CD14-positive monocyte (primary cell): ENCODE measurements around the gene COL27A1. TPM values are rescaled to one million over a fixed set of nuclear protein-coding genes. Genes with fewer than 3 reads are reported as not detected.
A peak's percentile ranks its signal among the peaks of the same experiment; 100 is the strongest.

ENCODE experiments used
- DNase-seq, 3 donors: peaks; one replicate each; pipeline ENCODE4 v3.0.0-alpha.2; 2011 to 2022
- H2AFZ ChIP-seq: 2 replicates; pipeline ENCODE4 v1.6.0; 2012; ENCODE audit warnings: mild to moderate bottlenecking, low read depth, low read length, inconsistent platforms; ENCODE audit not compliant: insufficient read depth, poor library complexity, severe bottlenecking
- H3K27ac ChIP-seq, 2 donors: 1 replicate in 1 of 2; 2 replicates in 1 of 2; pipeline ENCODE4 v1.5.1; 2012 to 2013; ENCODE audit warnings: low read length in 2 of 2, control low read depth in 1 of 2, inconsistent platforms in 1 of 2, low read depth in 1 of 2, mild to moderate bottlenecking in 1 of 2
- H3K27me3 ChIP-seq, 2 donors: one replicate each; pipeline versions ENCODE4 v1.6.0 to v1.6.1; 2011 to 2013; ENCODE audit warnings: low read length in 2 of 2; ENCODE audit not compliant: control insufficient read depth in 2 of 2, insufficient read depth in 2 of 2
- H3K36me3 ChIP-seq, 2 donors: replicated peaks in 1 of 2; 1 replicate in 1 of 2; 2 replicates in 1 of 2; pipeline versions ENCODE4 v1.5.1 to v1.6.1; 2012 to 2013; ENCODE audit warnings: low read length in 2 of 2, control low read depth in 1 of 2, inconsistent platforms in 1 of 2, mild to moderate bottlenecking in 1 of 2; ENCODE audit not compliant: insufficient read depth in 2 of 2, control insufficient read depth in 1 of 2
- H3K4me1 ChIP-seq, 2 donors: 1 replicate in 1 of 2; 2 replicates in 1 of 2; pipeline versions ENCODE4 v1.5.1 to v1.6.1; 2012 to 2013; ENCODE audit warnings: low read length in 2 of 2, control low read depth in 1 of 2, inconsistent platforms in 1 of 2, mild to moderate bottlenecking in 1 of 2, moderate library complexity in 1 of 2; ENCODE audit not compliant: insufficient read depth in 2 of 2, control insufficient read depth in 1 of 2
- H3K4me2 ChIP-seq: replicated peaks from 2 replicates; pipeline ENCODE3; 2012; ENCODE audit warnings: low read length, moderate library complexity, mild to moderate bottlenecking; ENCODE audit not compliant: poor library complexity, severe bottlenecking; ENCODE audit errors: extremely low read depth
- H3K4me3 ChIP-seq, 3 experiments: fragments of 200-600 bp in 1 of 3; sonication (generic) in 1 of 3; replicated peaks in 1 of 3; 1 replicate in 2 of 3; 2 replicates in 1 of 3; pipeline ENCODE4 v1.5.1; 2011 to 2013; ENCODE audit warnings: low read length in 3 of 3, mild to moderate bottlenecking in 3 of 3, control low read depth in 2 of 3, low read depth in 2 of 3, inconsistent platforms in 1 of 3, moderate library complexity in 1 of 3
- H3K79me2 ChIP-seq: 2 replicates; pipeline ENCODE4 v1.6.0; 2012; ENCODE audit warnings: mild to moderate bottlenecking, control low read depth, inconsistent platforms, low read length, moderate library complexity; ENCODE audit not compliant: insufficient read depth
- H3K9ac ChIP-seq: 2 replicates; pipeline ENCODE4 v1.6.0; 2017; ENCODE audit warnings: low read length, mild to moderate bottlenecking; ENCODE audit not compliant: insufficient read depth, poor library complexity, severe bottlenecking
- H3K9me3 ChIP-seq, 2 donors: replicated peaks in 1 of 2; 1 replicate in 1 of 2; 2 replicates in 1 of 2; pipeline versions ENCODE4 v1.5.1 to v1.6.1; 2012 to 2013; ENCODE audit warnings: low read length in 2 of 2, control low read depth in 1 of 2; ENCODE audit not compliant: control insufficient read depth in 1 of 2, insufficient read depth in 1 of 2
- H4K20me1 ChIP-seq: 2 replicates; pipeline ENCODE4 v1.6.0; 2012; ENCODE audit warnings: mild to moderate bottlenecking, low read length, control low read depth, moderate library complexity; ENCODE audit not compliant: insufficient read depth
- H3K27ac Mint-ChIP-seq, 7 donors: one replicate each; pipeline ENCODE4 v1.8.0; 2020; ENCODE audit warnings: mild to moderate bottlenecking in 7 of 7, mixed read lengths in 7 of 7, moderate library complexity in 6 of 7, inconsistent platforms in 2 of 7
- H3K27me3 Mint-ChIP-seq, 3 donors: one replicate each; pipeline ENCODE4 v1.8.0; 2021 to 2022; ENCODE audit warnings: low read depth in 3 of 3, mild to moderate bottlenecking in 3 of 3, mixed read lengths in 3 of 3, moderate library complexity in 3 of 3, inconsistent platforms in 1 of 3
- H3K36me3 Mint-ChIP-seq, 2 donors: one replicate each; pipeline ENCODE4 v1.8.0; 2020; ENCODE audit warnings: mixed read lengths in 2 of 2, inconsistent platforms in 1 of 2, mild to moderate bottlenecking in 1 of 2
- H3K4me1 Mint-ChIP-seq: one replicate; pipeline ENCODE4 v1.8.0; 2020; ENCODE audit warnings: mild to moderate bottlenecking, mixed read lengths
- H3K4me3 Mint-ChIP-seq, 2 donors: one replicate each; pipeline ENCODE4 v1.8.0; 2020; ENCODE audit warnings: mild to moderate bottlenecking in 2 of 2, mixed read lengths in 2 of 2, moderate library complexity in 1 of 2
- H3K9me3 Mint-ChIP-seq, 7 donors: one replicate each; pipeline ENCODE4 v1.8.0; 2020 to 2022; ENCODE audit warnings: mixed read lengths in 7 of 7, mild to moderate bottlenecking in 6 of 7, moderate library complexity in 6 of 7, inconsistent platforms in 2 of 7
- WGBS: methylation state at CpG from one replicate; pipeline ENCODE4 v1.1.5; 2013; ENCODE audit warnings: missing lambda C conversion rate; ENCODE audit not compliant: insufficient coverage; 5-methylcytosine and 5-hydroxymethylcytosine counted together
- intact Hi-C, 2 donors: fragments of 100-400 bp; cut with micrococcal nuclease; formaldehyde crosslinking; loops; one replicate each; pipeline versions ENCODE4 v1.15.0 to v1.15.1; 2023
- polyA plus RNA-seq, 3 donors: library from polyadenylated mRNA; depleted of rRNA in 1 of 3; unstranded in 2 of 3; stranded (reverse) in 1 of 3; fragments of 300-500 nt in 2 of 3; fragments of >200 nt in 1 of 3; fragmentation: Illumina TruSeq in 2 of 3; gene quantifications; 1 replicate in 2 of 3; 2 replicates in 1 of 3; pipeline ENCODE4 v1.2.3, GENCODE V29; 2012 to 2021
- TF ChIP-seq, protein P1 (sequence below): fragments of 200-600 bp; IDR thresholded peaks from one replicate; pipeline ENCODE4 v1.8.0; 2022; ENCODE audit warnings: antibody characterized with exemption, mild to moderate bottlenecking

The COL27A1 gene
- polyA plus RNA-seq, 3 donors, result 0.03 TPM; not detected in 2

DNA sequence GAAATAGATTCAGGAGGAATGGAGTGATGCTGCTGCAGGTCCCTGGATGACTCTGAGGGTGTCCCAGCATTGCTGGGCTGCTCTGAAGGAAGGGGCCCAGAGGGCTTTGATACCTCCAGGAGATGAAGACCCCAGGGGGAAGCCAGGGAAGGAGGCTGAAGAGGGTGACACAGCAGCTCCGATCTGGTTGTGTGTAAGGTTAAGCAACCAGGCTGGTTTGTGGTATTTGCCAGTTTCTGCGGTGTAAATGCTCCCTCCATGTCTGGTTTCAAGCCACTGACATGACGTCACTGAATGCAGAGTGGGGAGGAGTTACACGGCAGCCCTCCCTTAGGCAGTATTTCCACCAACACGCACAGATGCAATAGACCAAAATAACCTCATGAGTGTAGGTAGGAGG, 127.6 kb downstream of the COL27A1 start:
- Mint-ChIP-seq H3K36me3 (no peaks in the 10 kb centered on the region), H3K27me3 (peaks cover 8 to 10% (median 9%) of the 10 kb centered on the region in 3 donors), H3K4me1 (peaks cover 5% of the 10 kb centered on the region), H3K4me3 (no peak overlapping the region), H3K9me3 (peaks cover 0 to 5% (median 0%) of the 10 kb centered on the region in 7 donors), H3K27ac (no peak overlapping the region)
- Histone ChIP-seq H3K36me3 (no peaks in the 10 kb centered on the region), H3K4me3 (no peak overlapping the region), H4K20me1 (no peaks in the 10 kb centered on the region), H3K27me3 (no peaks in the 10 kb centered on the region), H3K9ac (no peak overlapping the region), H3K4me1 (peaks cover 4% of the 10 kb centered on the region in 2 donors), H3K27ac (no peak overlapping the region), H3K4me2 (no peak overlapping the region), H3K9me3 (no peaks in the 10 kb centered on the region), H2AFZ (peak overlapping the region; percentile 20), H3K79me2 (no peaks in the 10 kb centered on the region)
- WGBS, result 0% methylated on average over 2 of the region's 5 CpGs
- TF ChIP-seq, protein P1, sequence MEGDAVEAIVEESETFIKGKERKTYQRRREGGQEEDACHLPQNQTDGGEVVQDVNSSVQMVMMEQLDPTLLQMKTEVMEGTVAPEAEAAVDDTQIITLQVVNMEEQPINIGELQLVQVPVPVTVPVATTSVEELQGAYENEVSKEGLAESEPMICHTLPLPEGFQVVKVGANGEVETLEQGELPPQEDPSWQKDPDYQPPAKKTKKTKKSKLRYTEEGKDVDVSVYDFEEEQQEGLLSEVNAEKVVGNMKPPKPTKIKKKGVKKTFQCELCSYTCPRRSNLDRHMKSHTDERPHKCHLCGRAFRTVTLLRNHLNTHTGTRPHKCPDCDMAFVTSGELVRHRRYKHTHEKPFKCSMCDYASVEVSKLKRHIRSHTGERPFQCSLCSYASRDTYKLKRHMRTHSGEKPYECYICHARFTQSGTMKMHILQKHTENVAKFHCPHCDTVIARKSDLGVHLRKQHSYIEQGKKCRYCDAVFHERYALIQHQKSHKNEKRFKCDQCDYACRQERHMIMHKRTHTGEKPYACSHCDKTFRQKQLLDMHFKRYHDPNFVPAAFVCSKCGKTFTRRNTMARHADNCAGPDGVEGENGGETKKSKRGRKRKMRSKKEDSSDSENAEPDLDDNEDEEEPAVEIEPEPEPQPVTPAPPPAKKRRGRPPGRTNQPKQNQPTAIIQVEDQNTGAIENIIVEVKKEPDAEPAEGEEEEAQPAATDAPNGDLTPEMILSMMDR, result no peak
- intact Hi-C loops, result no loop called here
- peak in 1 of 3 donors; percentile 28 for DNase-seq

DNA sequence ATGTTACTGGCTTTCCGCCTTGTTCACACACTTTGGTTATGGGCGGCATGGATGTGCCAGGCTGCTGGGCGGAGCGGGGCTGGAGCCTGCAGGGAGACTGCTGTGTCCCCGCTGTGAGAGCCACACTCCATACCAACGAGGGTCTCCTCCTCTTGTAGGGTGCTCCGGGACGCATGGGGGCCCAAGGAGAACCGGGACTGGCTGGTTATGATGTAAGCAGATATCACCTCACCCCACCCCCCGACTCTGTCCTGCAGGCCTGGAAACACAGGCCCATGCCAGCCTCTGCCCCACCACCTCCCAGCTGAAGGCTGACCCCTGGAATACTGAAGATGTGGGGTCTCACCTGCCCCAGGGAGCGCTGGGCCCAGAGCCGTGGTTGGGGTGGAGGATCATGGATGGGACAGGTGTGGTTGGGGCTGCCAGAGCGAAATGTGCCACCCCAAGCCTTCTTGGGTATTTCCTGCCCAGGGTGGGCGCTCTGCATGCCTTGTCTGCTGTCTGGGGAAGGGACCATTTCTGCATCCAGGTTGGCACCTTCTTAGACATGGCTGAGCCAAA, 128.3 kb downstream of the COL27A1 start:
- TF ChIP-seq, protein P1, result no peak
- H3K27ac Mint-ChIP-seq, result no peak overlapping the region
- WGBS, result 92% methylated on average over 12 of the region's 14 CpGs

More for the DNA sequence above, 128.3 kb downstream of the COL27A1 start:
- Histone ChIP-seq H3K36me3 (no peaks in the 10 kb centered on the region), H3K9me3 (no peaks in the 10 kb centered on the region), H3K9ac (no peak overlapping the region), H3K27ac (no peak overlapping the region), H2AFZ (no peak overlapping the region), H3K4me1 (peaks cover 4% of the 10 kb centered on the region in 2 donors), H3K4me2 (no peak overlapping the region), H4K20me1 (no peaks in the 10 kb centered on the region), H3K79me2 (no peaks in the 10 kb centered on the region), H3K4me3 (no peak overlapping the region), H3K27me3 (no peaks in the 10 kb centered on the region)
- Mint-ChIP-seq H3K4me1 (peaks cover 5% of the 10 kb centered on the region), H3K27me3 (peaks cover 8 to 9% (median 8%) of the 10 kb centered on the region in 3 donors), H3K4me3 (no peak overlapping the region), H3K9me3 (peaks cover 0 to 3% (median 0%) of the 10 kb centered on the region in 7 donors), H3K36me3 (no peaks in the 10 kb centered on the region)
- DNase-seq, result no peak
- intact Hi-C loops, result no loop called here
